Mucosa of descending colon (tissue), 3 donors: Measurements from ENCODE around the gene SPRED1. TPM values are rescaled to one million over a fixed set of nuclear protein-coding genes. Genes with fewer than 3 reads are reported as not detected.
"Not testable (repeated sequence)": the region's sequence is repeated elsewhere in the genome, so short reads cannot be mapped to it uniquely, and the experiment has no call there.

ENCODE experiments used
- ATAC-seq: fragments of 200-7000 bp; cut with Tn5 transposase; one replicate; pipeline ENCODE4 v1.9.1; 2020; ENCODE audit warnings: mild to moderate bottlenecking, moderate library complexity
- DNase-seq, 3 donors: peaks; one replicate each; pipeline ENCODE4 v3.0.0-alpha.2; 2020
- H3K36me3 ChIP-seq: fragments of 200-600 bp; one replicate; pipeline ENCODE4 v1.8.0; 2021; ENCODE audit warnings: low read depth, mild to moderate bottlenecking
- H3K4me1 ChIP-seq: fragments of 200-600 bp; one replicate; pipeline ENCODE4 v1.8.0; 2021; ENCODE audit warnings: low read depth, mild to moderate bottlenecking
- H3K4me3 ChIP-seq: fragments of 200-600 bp; one replicate; pipeline ENCODE4 v1.8.0; 2021; ENCODE audit warnings: mild to moderate bottlenecking
- H3K9me3 ChIP-seq: fragments of 200-600 bp; one replicate; pipeline ENCODE4 v1.8.0; 2021; ENCODE audit warnings: mild to moderate bottlenecking
- intact Hi-C, 2 donors: fragments of 100-400 bp; cut with DNase I in 1 of 2; cut with micrococcal nuclease in 1 of 2; formaldehyde crosslinking; loops; one replicate each; pipeline versions ENCODE4 v1.11.0 to v1.11.1; 2022; cut with DNase I, micrococcal nuclease
- total RNA-seq, 3 donors: library from RNA; stranded (reverse); fragmentation: NEBNext Ultra II Directional in 2 of 3; extraction: Animal tissue kit (Norgen Biotek cat#: 25700) in 2 of 3; gene quantifications; one replicate each; pipeline versions ENCODE4 v1.2.1 to v1.2.4, GENCODE V29; 2021 to 2023
- TF ChIP-seq, protein P1 (sequence below): fragments of 200-600 bp; IDR thresholded peaks from one replicate; pipeline ENCODE4 v1.8.0; 2022; ENCODE audit warnings: antibody characterized with exemption, mild to moderate bottlenecking
- donor health status: DM: no; HTN: no; CAD: no; lungs with moderate emphysema.
- donor health status: DM: no; HTN: no; CAD: no.
- donor health status: DM: no; HTN: yes; CAD: no.

Gene SPRED1
- total RNA-seq, 3 donors from 2014 or later, result 19.6 to 25.5 (median 23.1) TPM

DNA sequence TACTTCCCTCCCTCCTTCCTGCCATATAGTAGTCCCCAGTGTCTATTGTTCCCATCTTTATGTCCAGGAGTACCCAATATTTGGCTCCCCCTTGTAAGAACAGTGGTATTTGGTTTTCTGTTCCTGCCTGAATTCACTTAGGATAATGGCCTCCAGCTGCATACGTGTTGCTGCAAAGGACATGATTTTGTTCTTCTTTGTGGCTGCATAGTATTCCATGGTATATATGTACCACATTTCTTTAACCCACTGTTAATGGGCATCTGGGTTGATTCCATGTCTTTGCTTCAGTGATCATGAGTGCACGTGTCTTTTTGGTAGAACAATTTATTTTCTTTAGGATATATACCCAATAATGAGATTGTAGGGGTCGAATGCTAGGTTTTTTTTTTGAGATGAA, 19.3 kb downstream of the SPRED1 start:
- ATAC-seq (no peak), DNase-seq (no peak)
- no peaks in the 10 kb centered on the region for H3K36me3 ChIP-seq
- no peaks in the 10 kb centered on the region for H3K4me1 ChIP-seq
- TF ChIP-seq, protein P1, sequence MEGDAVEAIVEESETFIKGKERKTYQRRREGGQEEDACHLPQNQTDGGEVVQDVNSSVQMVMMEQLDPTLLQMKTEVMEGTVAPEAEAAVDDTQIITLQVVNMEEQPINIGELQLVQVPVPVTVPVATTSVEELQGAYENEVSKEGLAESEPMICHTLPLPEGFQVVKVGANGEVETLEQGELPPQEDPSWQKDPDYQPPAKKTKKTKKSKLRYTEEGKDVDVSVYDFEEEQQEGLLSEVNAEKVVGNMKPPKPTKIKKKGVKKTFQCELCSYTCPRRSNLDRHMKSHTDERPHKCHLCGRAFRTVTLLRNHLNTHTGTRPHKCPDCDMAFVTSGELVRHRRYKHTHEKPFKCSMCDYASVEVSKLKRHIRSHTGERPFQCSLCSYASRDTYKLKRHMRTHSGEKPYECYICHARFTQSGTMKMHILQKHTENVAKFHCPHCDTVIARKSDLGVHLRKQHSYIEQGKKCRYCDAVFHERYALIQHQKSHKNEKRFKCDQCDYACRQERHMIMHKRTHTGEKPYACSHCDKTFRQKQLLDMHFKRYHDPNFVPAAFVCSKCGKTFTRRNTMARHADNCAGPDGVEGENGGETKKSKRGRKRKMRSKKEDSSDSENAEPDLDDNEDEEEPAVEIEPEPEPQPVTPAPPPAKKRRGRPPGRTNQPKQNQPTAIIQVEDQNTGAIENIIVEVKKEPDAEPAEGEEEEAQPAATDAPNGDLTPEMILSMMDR, result no peak
- intact Hi-C loops, result no loop called here
- H3K9me3 ChIP-seq, result no peaks in the 10 kb centered on the region
- no peak overlapping the region for H3K4me3 ChIP-seq

DNA sequence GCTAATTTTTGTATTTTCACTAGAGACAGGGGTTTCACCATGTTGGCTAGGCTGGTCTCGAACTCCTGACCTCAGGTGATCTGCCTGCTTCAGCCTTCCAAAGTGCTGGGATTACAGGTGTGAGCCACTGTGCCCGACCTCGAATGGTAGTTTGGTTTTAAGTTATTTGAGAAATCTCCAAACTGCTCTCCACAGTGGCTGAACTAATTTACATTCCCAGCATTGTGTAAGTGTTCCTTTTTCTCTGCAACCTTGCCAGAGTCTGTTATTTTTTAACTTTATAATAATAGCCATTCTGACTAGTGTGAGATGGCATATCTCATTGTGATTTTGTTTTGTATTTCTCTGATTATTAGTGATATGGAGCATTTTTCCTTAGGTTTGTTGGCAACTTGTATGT, 19.8 kb downstream of the SPRED1 start:
- H3K4me1 ChIP-seq, DNase-seq, H3K9me3 ChIP-seq, intact Hi-C loops, H3K4me3 ChIP-seq, H3K36me3 ChIP-seq: not testable (repeated sequence)
- peak; percentile 12 for ATAC-seq

DNA sequence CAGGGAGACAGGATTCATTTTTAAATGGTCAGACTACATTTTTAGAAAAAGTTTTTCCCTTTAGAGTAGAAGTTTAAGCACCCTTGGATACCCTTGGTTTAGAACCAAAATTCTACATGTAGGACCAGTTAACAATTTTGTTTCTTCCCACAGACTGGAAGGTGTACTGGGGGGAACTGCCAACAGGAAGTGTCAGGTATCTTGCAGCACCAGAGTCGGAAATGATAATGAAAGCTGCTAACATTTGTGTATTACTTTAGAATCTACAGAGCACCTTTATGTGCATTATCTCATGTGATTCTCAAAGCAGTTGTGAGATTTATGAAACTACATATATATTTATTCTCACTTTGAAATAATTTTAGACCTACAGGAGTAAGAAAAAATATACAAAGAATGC, 21.5 kb downstream of the SPRED1 start:
- Histone ChIP-seq H3K36me3 (no peaks in the 10 kb centered on the region), H3K9me3 (no peaks in the 10 kb centered on the region), H3K4me3 (no peak overlapping the region), H3K4me1 (peaks cover 3% of the 10 kb centered on the region)
- ATAC-seq (peak; percentile 49), DNase-seq (no peak)
- TF ChIP-seq, protein P1, result no peak
- intact Hi-C loops, result no loop called here

DNA sequence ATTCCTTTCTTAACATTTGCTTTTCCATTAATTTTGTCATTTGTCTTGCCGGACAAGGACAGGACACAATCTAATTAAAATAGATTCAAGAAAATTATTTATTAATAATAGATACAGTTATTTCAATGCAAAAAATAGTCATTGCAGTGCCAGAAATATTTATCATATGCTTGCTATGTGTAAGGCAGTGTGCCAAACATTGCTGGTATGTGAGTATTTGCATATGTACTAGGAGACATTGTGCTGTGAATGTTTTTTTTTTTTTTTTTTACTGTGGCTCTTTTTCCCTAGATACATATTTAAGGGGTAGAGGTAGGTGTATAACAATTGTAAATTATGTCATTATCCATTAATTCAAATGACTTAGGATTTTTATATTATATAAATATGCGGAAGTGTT, 23.3 kb downstream of the SPRED1 start:
- Histone ChIP-seq H3K9me3 (no peaks in the 10 kb centered on the region), H3K36me3 (no peaks in the 10 kb centered on the region), H3K4me1 (peaks cover 3% of the 10 kb centered on the region), H3K4me3 (no peak overlapping the region)
- no peak for DNase-seq
- intact Hi-C loops, result no loop called here
- TF ChIP-seq, protein P1, result no peak
- no peak for ATAC-seq

DNA sequence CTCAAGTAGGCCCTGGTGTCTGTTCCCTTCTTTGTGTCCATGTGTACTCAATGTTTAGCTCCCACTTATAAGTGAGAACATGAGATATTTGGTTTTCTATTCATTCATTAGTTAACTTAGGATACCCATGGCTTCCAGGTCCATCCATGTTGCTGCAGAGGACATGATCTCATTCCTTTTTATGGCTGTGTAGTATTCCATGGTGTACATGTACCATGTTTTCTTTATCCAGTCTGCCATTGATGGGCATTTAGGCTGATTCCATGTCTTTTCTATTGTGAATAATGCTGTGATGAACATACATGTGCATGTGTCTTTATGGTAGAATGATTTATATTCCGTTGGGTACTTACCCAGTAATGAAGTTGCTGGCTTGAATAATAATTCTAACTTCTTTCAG, 24.6 kb downstream of the SPRED1 start:
- ATAC-seq, H3K36me3 ChIP-seq, H3K9me3 ChIP-seq, H3K4me3 ChIP-seq, intact Hi-C loops, DNase-seq, H3K4me1 ChIP-seq: not testable (repeated sequence)

DNA sequence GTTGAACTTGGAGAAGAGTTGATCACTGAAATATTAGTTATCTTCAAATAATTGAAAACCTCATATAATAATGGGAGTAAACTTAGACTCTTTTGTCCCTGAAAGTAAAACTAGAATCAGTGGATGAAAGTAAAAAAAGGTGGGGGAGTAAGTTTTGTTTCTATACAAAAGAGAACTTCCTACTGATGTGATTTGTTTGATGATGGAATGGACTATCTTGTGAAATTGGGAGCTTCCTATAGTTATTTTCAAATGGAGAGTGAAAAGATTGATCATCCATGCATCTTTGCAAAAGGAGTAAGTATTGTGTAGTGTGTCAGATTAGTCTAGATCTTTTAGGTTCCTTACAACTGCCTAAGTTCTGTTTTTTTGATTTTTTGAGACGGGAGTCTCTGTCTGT, 28.4 kb downstream of the SPRED1 start:
- Histone ChIP-seq H3K4me1 (peaks cover 3% of the 10 kb centered on the region), H3K36me3 (no peaks in the 10 kb centered on the region), H3K9me3 (no peaks in the 10 kb centered on the region), H3K4me3 (no peak overlapping the region)
- TF ChIP-seq, protein P1, result no peak
- ATAC-seq, result no peak
- intact Hi-C loops, result no loop called here
- DNase-seq, result no peak

DNA sequence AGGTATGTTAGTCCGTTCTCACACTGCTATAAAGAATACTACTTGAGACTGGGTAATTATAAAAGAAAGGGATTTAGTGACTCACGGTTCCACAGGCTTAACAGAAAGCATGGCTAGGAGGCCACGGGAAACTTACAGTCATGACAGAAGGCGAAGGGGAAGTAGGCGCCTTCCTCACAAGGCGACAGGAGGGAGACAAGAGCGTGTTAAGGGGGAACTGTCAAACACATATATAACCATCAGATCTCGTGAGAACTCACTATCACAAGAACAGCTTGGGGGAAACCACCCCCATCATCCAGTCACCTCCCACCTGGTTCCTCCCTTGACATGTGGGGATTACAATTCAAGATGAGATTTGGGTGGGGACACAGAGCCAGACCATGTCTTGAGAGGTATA, 30.4 kb downstream of the SPRED1 start:
- H3K4me1 ChIP-seq, result peaks cover 3% of the 10 kb centered on the region
- H3K4me3 ChIP-seq, result no peak overlapping the region
- intact Hi-C loops, result no loop called here
- no peak for DNase-seq
- TF ChIP-seq, protein P1, result no peak
- no peak for ATAC-seq
- no peaks in the 10 kb centered on the region for H3K36me3 ChIP-seq
- H3K9me3 ChIP-seq, result no peaks in the 10 kb centered on the region
